Osteoblast (primary cell): ENCODE measurements around the gene STRIP2. TPM values are rescaled to one million over a fixed set of nuclear protein-coding genes. Genes with fewer than 3 reads are reported as not detected.
"Not testable (repeated sequence)": the region's sequence is repeated elsewhere in the genome, so short reads cannot be mapped to it uniquely, and the experiment has no call there.

ENCODE experiments used
- DNase-seq: peaks from one replicate; pipeline ENCODE4 v3.0.0; 2011; ENCODE audit warnings: low spot score, mixed read lengths; ENCODE audit not compliant: insufficient read length; ENCODE audit errors: missing footprints
- H2AFZ ChIP-seq: 2 replicates; pipeline ENCODE4 v1.6.0; 2011; ENCODE audit warnings: mild to moderate bottlenecking, low read length
- H3K27ac ChIP-seq: 2 replicates; pipeline ENCODE4 v1.5.1; 2011; ENCODE audit warnings: mild to moderate bottlenecking, low read depth, low read length, moderate library complexity
- H3K27me3 ChIP-seq: 2 replicates; pipeline ENCODE4 v1.6.0; 2012; ENCODE audit warnings: mild to moderate bottlenecking, control low read depth, inconsistent platforms, low read length, moderate library complexity; ENCODE audit not compliant: insufficient read depth
- H3K36me3 ChIP-seq: 2 replicates; pipeline ENCODE4 v1.5.1; 2011; ENCODE audit warnings: mild to moderate bottlenecking, low read length, control low read depth, moderate library complexity; ENCODE audit not compliant: insufficient read depth
- H3K4me1 ChIP-seq: 2 replicates; pipeline ENCODE4 v1.5.1; 2011; ENCODE audit warnings: mild to moderate bottlenecking, low read length, control low read depth, moderate library complexity; ENCODE audit not compliant: insufficient read depth
- H3K4me2 ChIP-seq: 2 replicates; pipeline ENCODE4 v1.6.0; 2011; ENCODE audit warnings: mild to moderate bottlenecking, low read length; ENCODE audit not compliant: insufficient read depth
- H3K4me3 ChIP-seq: fragments of 200-600 bp; sonication (generic); 3 replicates; pipeline ENCODE4 v1.5.1; 2012; ENCODE audit warnings: mild to moderate bottlenecking, low read length, inconsistent platforms; ENCODE audit not compliant: insufficient read depth
- H3K79me2 ChIP-seq: 2 replicates; pipeline ENCODE4 v1.6.0; 2012; ENCODE audit warnings: mild to moderate bottlenecking, low read length, control low read depth, inconsistent platforms; ENCODE audit not compliant: insufficient read depth
- H3K9me3 ChIP-seq: 2 replicates; pipeline ENCODE4 v1.5.1; 2011; ENCODE audit warnings: low read depth, low read length, control low read depth
- H4K20me1 ChIP-seq: 2 replicates; pipeline ENCODE4 v1.6.0; 2012; ENCODE audit warnings: mild to moderate bottlenecking, low read length, control low read depth; ENCODE audit not compliant: insufficient read depth
- total RNA-seq: library from RNA; depleted of rRNA; stranded (reverse); fragments of >200 nt; gene quantifications from 2 replicates; pipeline ENCODE4 v1.2.3, GENCODE V29; 2012
- TF ChIP-seq, protein P1 (sequence below): IDR thresholded peaks from 2 replicates; pipeline ENCODE4 v1.5.1; 2011; ENCODE audit warnings: mild to moderate bottlenecking, low read depth, low read length, moderate library complexity; ENCODE audit errors: extremely low read depth

The STRIP2 gene
- total RNA-seq, 1 donor: 8.3 TPM

DNA sequence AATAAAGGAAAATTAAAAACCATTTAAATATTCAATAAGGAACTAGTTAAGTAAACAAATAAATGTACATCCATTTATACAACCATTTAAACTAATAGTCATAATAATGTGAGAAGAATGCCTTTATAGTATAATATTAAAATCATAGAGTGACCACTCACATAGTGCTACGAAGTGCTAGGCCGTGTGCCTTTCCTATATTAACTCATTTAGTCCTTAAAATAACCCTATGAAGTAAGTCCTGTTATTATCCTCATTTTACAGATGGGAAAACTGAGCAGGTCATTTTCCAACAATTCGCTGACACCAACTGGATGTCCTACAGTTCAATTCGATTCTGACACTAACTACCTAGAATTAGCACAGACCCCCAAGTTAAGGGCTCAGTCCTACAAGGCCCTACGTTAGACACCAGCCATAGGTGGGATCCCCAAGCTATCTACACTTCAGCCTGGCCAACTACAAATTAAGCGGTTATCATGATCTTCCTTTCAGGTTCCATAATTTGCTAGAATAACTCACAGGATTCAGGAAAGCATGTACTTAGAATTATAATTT, 4.1 kb downstream of the STRIP2 start:
- Histone ChIP-seq H3K4me2 (peak overlapping the region; percentile 64), H2AFZ (no peak overlapping the region), H4K20me1 (no peaks in the 10 kb centered on the region), H3K79me2 (peaks cover 23% of the 10 kb centered on the region), H3K4me1 (peaks cover 29% of the 10 kb centered on the region), H3K4me3 (no peak overlapping the region), H3K27ac (peak overlapping the region; percentile 66), H3K9me3 (no peaks in the 10 kb centered on the region), H3K36me3 (no peaks in the 10 kb centered on the region), H3K27me3 (peaks cover under 1% of the 10 kb centered on the region)
- no peak for DNase-seq
- TF ChIP-seq, protein P1, sequence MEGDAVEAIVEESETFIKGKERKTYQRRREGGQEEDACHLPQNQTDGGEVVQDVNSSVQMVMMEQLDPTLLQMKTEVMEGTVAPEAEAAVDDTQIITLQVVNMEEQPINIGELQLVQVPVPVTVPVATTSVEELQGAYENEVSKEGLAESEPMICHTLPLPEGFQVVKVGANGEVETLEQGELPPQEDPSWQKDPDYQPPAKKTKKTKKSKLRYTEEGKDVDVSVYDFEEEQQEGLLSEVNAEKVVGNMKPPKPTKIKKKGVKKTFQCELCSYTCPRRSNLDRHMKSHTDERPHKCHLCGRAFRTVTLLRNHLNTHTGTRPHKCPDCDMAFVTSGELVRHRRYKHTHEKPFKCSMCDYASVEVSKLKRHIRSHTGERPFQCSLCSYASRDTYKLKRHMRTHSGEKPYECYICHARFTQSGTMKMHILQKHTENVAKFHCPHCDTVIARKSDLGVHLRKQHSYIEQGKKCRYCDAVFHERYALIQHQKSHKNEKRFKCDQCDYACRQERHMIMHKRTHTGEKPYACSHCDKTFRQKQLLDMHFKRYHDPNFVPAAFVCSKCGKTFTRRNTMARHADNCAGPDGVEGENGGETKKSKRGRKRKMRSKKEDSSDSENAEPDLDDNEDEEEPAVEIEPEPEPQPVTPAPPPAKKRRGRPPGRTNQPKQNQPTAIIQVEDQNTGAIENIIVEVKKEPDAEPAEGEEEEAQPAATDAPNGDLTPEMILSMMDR: no peak

DNA sequence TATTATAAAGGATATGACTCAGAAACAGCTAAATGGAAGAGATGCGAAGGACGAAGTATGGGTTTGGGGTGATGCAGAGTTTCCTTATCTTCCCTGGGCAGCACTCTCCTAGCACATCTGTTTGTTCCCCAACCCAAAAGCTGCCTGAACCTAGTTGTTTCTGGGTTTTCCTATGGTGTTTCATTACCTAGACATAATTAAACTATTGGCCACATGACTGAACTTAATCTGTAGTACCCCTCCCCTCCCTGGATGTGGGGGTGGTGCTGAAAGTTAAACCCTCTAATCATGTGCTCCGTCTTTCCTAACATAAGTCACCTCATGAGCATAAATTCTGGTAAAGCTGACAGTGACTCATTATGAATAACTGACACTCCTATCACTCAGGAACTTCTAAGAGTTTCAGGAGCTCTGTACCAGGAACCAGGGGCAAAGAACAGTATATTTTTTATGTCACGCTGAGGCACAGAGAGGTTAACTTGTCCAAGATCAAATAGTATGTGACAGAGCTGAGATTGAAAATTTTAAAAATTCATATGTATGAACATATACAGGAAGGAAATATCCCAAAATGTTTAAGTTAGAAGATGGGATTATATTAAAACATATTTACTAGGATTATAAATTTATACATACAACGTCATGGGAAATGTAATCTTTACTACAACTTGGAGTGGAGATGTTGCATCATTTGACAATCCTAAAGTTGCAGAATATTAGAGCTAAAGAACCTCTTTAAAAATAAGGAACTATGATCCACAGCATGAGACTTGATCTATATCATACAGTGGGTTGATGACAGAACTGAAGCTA, 4.8 kb downstream of the STRIP2 start:
- no peaks in the 10 kb centered on the region for H3K36me3 ChIP-seq
- H3K4me3 ChIP-seq: peak overlapping the region; percentile 20
- TF ChIP-seq, protein P1: no peak
- H3K4me2 ChIP-seq: peak overlapping the region; percentile 64
- H3K27ac ChIP-seq: peak overlapping the region; percentile 66
- peak overlapping the region; percentile 42 for H2AFZ ChIP-seq
- H4K20me1 ChIP-seq: no peaks in the 10 kb centered on the region
- H3K27me3 ChIP-seq: no peaks in the 10 kb centered on the region
- H3K79me2 ChIP-seq: peaks cover 23% of the 10 kb centered on the region
- DNase-seq: peak; percentile 93
- H3K9me3 ChIP-seq: no peaks in the 10 kb centered on the region
- peaks cover 24% of the 10 kb centered on the region for H3K4me1 ChIP-seq

DNA sequence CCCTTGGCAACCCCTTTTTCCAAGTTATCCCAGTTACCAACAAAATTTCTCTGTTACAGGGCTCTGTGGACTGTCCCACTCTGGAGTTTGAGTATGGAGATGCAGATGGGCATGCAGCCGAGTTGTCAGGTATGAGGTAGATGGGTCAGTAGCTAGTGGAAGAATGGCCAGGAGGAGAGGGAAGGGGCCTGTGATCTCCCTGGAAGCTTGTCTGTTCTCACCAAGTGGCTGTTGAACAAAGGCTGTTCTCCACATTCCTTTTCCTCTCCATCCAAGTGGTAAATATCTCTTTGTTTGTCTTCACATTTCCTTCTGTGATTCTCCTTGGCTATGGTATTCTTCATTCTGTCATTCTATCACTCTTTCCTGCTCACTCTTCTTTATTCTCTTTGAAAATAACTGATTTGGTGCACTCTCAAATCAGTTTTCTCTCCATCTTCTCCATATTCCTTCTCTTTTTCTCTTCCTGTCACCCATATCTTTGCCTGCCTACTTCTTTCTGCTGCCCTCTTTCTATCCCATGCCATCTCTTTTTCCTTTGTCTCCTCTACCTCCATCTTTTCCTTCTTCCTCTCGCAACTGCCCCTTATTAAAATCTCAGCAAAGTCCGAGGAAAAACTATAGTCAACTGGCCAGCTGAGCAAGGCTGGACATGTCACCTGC, 5.9 kb downstream of the STRIP2 start:
- peaks cover 24% of the 10 kb centered on the region for H3K4me1 ChIP-seq
- no peak overlapping the region for H3K4me3 ChIP-seq
- H3K4me2 ChIP-seq: no peak overlapping the region
- no peaks in the 10 kb centered on the region for H3K9me3 ChIP-seq
- no peaks in the 10 kb centered on the region for H4K20me1 ChIP-seq
- H3K79me2 ChIP-seq: peaks cover 17% of the 10 kb centered on the region
- no peak overlapping the region for H3K27ac ChIP-seq
- H3K36me3 ChIP-seq: no peaks in the 10 kb centered on the region
- DNase-seq: no peak
- H3K27me3 ChIP-seq: no peaks in the 10 kb centered on the region
- TF ChIP-seq, protein P1: no peak
- no peak overlapping the region for H2AFZ ChIP-seq

DNA sequence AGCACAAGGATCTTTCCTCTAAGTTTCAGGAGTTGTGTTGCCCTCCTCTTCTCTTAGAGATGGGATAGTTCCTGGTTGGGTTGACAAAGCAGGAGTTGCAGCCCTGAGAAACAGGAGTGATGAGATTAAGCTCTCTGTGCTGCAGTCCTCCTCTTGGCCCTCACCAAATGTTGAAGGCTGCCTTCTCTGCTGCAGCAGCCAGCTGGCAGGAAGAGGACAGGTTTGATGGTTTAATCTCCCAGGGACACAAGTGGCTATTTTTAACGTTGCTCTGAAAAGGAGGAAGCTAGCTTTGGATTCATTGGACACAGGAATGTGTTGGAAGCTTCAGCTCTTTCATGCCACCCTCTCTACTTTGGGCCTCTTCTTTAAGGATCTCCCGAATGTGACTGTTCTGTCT, 9.4 kb downstream of the STRIP2 start:
- H3K4me3 ChIP-seq: no peak overlapping the region
- H3K9me3 ChIP-seq: peaks cover 2% of the 10 kb centered on the region
- TF ChIP-seq, protein P1: no peak
- H4K20me1 ChIP-seq: no peaks in the 10 kb centered on the region
- H3K79me2 ChIP-seq: no peaks in the 10 kb centered on the region
- H3K27me3 ChIP-seq: no peaks in the 10 kb centered on the region
- peak overlapping the region; percentile 25 for H2AFZ ChIP-seq
- DNase-seq: no peak
- H3K27ac ChIP-seq: no peak overlapping the region
- H3K4me2 ChIP-seq: no peak overlapping the region
- peaks cover 12% of the 10 kb centered on the region for H3K4me1 ChIP-seq
- H3K36me3 ChIP-seq: no peaks in the 10 kb centered on the region

GRCh38 chr7:129444776-129445175, 10.5 kb downstream of the STRIP2 start:
- not testable (repeated sequence) for DNase-seq, H3K9me3 ChIP-seq, H3K4me2 ChIP-seq, H3K79me2 ChIP-seq, H3K4me3 ChIP-seq, H3K27ac ChIP-seq, H3K36me3 ChIP-seq, H4K20me1 ChIP-seq, H2AFZ ChIP-seq, H3K27me3 ChIP-seq, H3K4me1 ChIP-seq

- not testable (repeated sequence) for H3K27ac ChIP-seq, H3K27me3 ChIP-seq, H3K9me3 ChIP-seq, H3K36me3 ChIP-seq, H3K4me2 ChIP-seq, H3K4me3 ChIP-seq, H2AFZ ChIP-seq, DNase-seq, H3K4me1 ChIP-seq, H3K79me2 ChIP-seq, H4K20me1 ChIP-seq
Measured at GRCh38 chr7:129446925-129447324, 12.7 kb downstream of the STRIP2 start.
